Neural progenitor cell (in vitro differentiated cells): ENCODE measurements around the gene LRRC8E. TPM values are rescaled to one million over a fixed set of nuclear protein-coding genes. Genes with fewer than 3 reads are reported as not detected.

ENCODE experiments used
- DNase-seq: peaks from one replicate; pipeline ENCODE4 v3.0.0-alpha.2; 2016; ENCODE audit warnings: low spot score
- H2AFZ ChIP-seq: fragments of 200-600 bp; sonication (generic); replicated peaks from 2 replicates; pipeline ENCODE4 v1.6.1; 2016; ENCODE audit warnings: antibody characterized with exemption
- H3F3A ChIP-seq: fragments of 200-600 bp; sonication (generic); 2 replicates; pipeline ENCODE4 v1.6.1; 2016; ENCODE audit warnings: antibody characterized with exemption, low read depth
- H3K27ac ChIP-seq: fragments of 200-600 bp; sonication (generic); 2 replicates; pipeline ENCODE4 v1.5.1; 2016; ENCODE audit warnings: mild to moderate bottlenecking
- H3K27me3 ChIP-seq: fragments of 200-600 bp; sonication (generic); 2 replicates; pipeline ENCODE4 v1.6.1; 2016; ENCODE audit warnings: mild to moderate bottlenecking, moderate library complexity
- H3K36me3 ChIP-seq: fragments of 200-600 bp; sonication (generic); 2 replicates; pipeline ENCODE4 v1.5.1; 2016
- H3K4me1 ChIP-seq: fragments of 200-600 bp; sonication (generic); 2 replicates; pipeline ENCODE4 v1.6.1; 2016; ENCODE audit warnings: mixed run types
- H3K4me2 ChIP-seq: fragments of 200-600 bp; sonication (generic); 2 replicates; pipeline ENCODE4 v1.6.1; 2016
- H3K4me3 ChIP-seq: fragments of 200-600 bp; sonication (generic); 2 replicates; pipeline ENCODE4 v1.5.1; 2016
- H3K79me2 ChIP-seq: fragments of 200-600 bp; sonication (generic); 2 replicates; pipeline ENCODE4 v1.6.1; 2016; ENCODE audit warnings: low read depth
- H3K9ac ChIP-seq: fragments of 200-600 bp; sonication (generic); 2 replicates; pipeline ENCODE4 v1.6.1; 2016
- H3K9me3 ChIP-seq: fragments of 200-600 bp; sonication (generic); 2 replicates; pipeline ENCODE4 v1.5.1; 2016; ENCODE audit warnings: low read depth
- H4K20me1 ChIP-seq: fragments of 200-600 bp; sonication (generic); 2 replicates; pipeline ENCODE4 v1.6.1; 2016; ENCODE audit warnings: low read depth
- H3K27ac Mint-ChIP-seq: 3 replicates; pipeline ENCODE4 v1.8.0; 2021; ENCODE audit warnings: mixed read lengths
- H3K27me3 Mint-ChIP-seq: 2 replicates; pipeline ENCODE4 v1.8.0; 2022; ENCODE audit warnings: low read depth, mild to moderate bottlenecking, inconsistent platforms, moderate library complexity, mixed read lengths; ENCODE audit not compliant: insufficient read depth
- H3K36me3 Mint-ChIP-seq: 3 replicates; pipeline ENCODE4 v1.8.0; 2021; ENCODE audit warnings: mixed read lengths
- H3K4me1 Mint-ChIP-seq: 3 replicates; pipeline ENCODE4 v1.8.0; 2021; ENCODE audit warnings: mixed read lengths
- H3K4me3 Mint-ChIP-seq: 3 replicates; pipeline ENCODE4 v1.8.0; 2021; ENCODE audit warnings: mild to moderate bottlenecking, moderate library complexity, mixed read lengths
- H3K9me3 Mint-ChIP-seq: 3 replicates; pipeline ENCODE4 v1.8.0; 2020; ENCODE audit warnings: mixed read lengths
- EZH2 ChIP-seq: fragments of 200-600 bp; sonication (generic); IDR thresholded peaks from 2 replicates; pipeline ENCODE4 v1.6.1; 2017; ENCODE audit warnings: antibody characterized with exemption, mild to moderate bottlenecking, moderate library complexity
- EZH2phosphoT487 ChIP-seq: fragments of 200-600 bp; sonication (generic); IDR thresholded peaks from 2 replicates; pipeline ENCODE4 v1.6.1; 2017; ENCODE audit warnings: antibody characterized with exemption
- total RNA-seq: library from RNA; depleted of rRNA; stranded (reverse); fragments of >200 nt; gene quantifications from 2 replicates; pipeline ENCODE4 v1.2.3, GENCODE V29; 2015; ENCODE audit warnings: low replicate concordance
- TF ChIP-seq, protein P1 (sequence below): fragments of 200-600 bp; sonication (generic); IDR thresholded peaks from 2 replicates; pipeline ENCODE4 v1.5.1; 2017; ENCODE audit warnings: antibody characterized with exemption, mild to moderate bottlenecking

LRRC8E gene
- total RNA-seq, 1 donor from 2014 or later, result 1.2 TPM

DNA sequence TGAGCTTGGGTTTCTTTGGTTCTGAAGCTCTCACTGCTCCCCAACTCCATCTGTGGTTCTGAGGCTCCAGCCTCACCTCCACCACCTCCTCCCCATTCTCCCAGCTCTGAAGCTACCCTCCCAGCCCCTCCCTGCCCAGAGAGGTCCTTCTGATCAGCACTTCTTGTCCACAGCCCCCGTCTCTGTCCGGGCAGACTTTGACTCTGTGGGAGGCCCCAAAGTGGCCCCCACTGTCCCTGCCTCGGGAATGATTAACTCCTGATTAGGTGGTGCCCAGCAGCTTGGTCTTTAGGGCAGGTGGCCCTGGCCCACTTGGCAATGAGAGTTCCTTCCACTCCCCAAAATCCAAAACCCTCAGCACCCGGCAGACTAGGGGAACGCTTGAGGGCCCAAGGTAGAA lies 43.9 kb upstream of the LRRC8E start:
- no peaks in the 10 kb centered on the region for H3K36me3 ChIP-seq
- H3K4me1 Mint-ChIP-seq, result no peaks in the 10 kb centered on the region
- H3K4me3 ChIP-seq, result no peak overlapping the region
- no peaks in the 10 kb centered on the region for H4K20me1 ChIP-seq
- H3K9ac ChIP-seq, result no peak overlapping the region
- no peak overlapping the region for H3K27ac Mint-ChIP-seq
- H3K9me3 Mint-ChIP-seq, result no peaks in the 10 kb centered on the region
- H3F3A ChIP-seq, result peaks cover 15% of the 10 kb centered on the region
- no peak overlapping the region for H3K4me2 ChIP-seq
- H3K9me3 ChIP-seq, result no peaks in the 10 kb centered on the region
- H3K36me3 Mint-ChIP-seq, result no peaks in the 10 kb centered on the region
- H3K27me3 ChIP-seq, result no peaks in the 10 kb centered on the region
- DNase-seq, result no peak
- H3K27ac ChIP-seq, result no peak overlapping the region
- TF ChIP-seq EZH2phosphoT487 (no peak), EZH2 (no peak)
- TF ChIP-seq, protein P1, sequence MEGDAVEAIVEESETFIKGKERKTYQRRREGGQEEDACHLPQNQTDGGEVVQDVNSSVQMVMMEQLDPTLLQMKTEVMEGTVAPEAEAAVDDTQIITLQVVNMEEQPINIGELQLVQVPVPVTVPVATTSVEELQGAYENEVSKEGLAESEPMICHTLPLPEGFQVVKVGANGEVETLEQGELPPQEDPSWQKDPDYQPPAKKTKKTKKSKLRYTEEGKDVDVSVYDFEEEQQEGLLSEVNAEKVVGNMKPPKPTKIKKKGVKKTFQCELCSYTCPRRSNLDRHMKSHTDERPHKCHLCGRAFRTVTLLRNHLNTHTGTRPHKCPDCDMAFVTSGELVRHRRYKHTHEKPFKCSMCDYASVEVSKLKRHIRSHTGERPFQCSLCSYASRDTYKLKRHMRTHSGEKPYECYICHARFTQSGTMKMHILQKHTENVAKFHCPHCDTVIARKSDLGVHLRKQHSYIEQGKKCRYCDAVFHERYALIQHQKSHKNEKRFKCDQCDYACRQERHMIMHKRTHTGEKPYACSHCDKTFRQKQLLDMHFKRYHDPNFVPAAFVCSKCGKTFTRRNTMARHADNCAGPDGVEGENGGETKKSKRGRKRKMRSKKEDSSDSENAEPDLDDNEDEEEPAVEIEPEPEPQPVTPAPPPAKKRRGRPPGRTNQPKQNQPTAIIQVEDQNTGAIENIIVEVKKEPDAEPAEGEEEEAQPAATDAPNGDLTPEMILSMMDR, result no peak
- H3K27me3 Mint-ChIP-seq, result no peaks in the 10 kb centered on the region
- H3K4me3 Mint-ChIP-seq, result no peak overlapping the region
- H3K79me2 ChIP-seq, result no peaks in the 10 kb centered on the region
- H3K4me1 ChIP-seq, result no peaks in the 10 kb centered on the region
- H2AFZ ChIP-seq, result no peak overlapping the region

DNA sequence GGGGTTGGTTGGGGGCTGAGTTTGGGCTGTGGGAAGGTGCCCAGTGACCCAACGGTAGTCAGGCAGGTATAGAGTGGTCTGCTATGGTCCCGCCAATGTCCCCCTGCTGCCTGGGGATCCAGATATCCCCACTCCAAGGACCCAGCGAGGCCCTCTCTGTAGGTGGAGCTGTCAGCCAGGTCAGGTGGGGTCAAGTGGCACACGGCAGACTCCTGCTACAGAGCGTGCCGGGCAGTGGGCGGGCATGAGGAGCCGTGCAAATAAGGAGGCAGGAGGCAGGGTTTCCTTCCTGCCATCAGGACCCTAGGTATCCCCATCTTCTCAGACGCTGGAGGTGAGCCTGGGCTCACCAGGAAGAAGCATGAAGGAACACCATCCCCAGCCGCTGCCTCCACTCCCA lies 43.4 kb upstream of the LRRC8E start:
- Mint-ChIP-seq H3K27me3 (peaks cover 2% of the 10 kb centered on the region), H3K27ac (no peak overlapping the region), H3K4me3 (no peak overlapping the region), H3K36me3 (no peaks in the 10 kb centered on the region), H3K9me3 (no peaks in the 10 kb centered on the region), H3K4me1 (no peaks in the 10 kb centered on the region)
- Histone ChIP-seq H3K27ac (no peak overlapping the region), H3K9me3 (no peaks in the 10 kb centered on the region), H3K27me3 (no peaks in the 10 kb centered on the region), H3K79me2 (no peaks in the 10 kb centered on the region), H3K4me3 (no peak overlapping the region), H3K9ac (no peak overlapping the region), H3F3A (peaks cover 15% of the 10 kb centered on the region), H4K20me1 (no peaks in the 10 kb centered on the region), H3K4me2 (no peak overlapping the region), H3K36me3 (no peaks in the 10 kb centered on the region), H2AFZ (no peak overlapping the region), H3K4me1 (no peaks in the 10 kb centered on the region)
- TF ChIP-seq EZH2, result no peak
- TF ChIP-seq, protein P1, result no peak
- no peak for TF ChIP-seq EZH2phosphoT487
- no peak for DNase-seq

DNA sequence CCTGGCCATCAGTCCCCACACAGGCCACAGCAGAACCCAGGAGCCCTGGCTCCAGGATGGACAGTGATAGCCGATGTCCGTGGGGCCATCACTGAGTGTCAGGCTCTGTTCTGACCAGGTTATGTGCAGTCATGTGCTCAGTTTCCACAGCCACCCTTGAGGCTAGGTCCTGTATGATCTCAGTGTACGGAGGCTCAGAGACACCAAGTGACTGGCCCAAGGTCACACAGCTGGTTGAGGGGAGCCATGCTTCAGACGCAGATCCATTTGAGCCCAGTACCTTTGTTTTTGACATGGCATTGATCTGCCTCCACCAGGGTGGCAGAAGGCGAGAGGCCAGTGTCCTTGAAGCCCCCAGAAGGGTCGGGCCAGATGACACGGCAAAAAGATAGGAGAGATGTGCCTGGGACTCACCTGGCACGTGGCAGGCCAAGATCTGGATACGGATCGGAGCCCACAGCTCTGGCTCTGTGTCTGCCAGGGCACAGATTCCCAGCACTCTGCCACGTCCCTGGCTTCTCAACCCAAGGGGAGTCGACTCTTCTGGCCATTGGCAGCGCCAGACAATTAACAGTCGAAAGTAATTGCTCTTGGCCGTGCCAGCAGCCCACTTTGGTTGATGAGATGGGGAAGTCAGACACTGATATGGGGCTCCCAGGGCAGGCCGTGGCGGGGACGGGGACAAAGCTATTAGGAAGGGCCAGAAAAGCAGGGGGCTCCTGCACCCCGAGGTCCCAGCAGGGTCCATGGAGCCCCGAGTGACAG lies 42.7 kb upstream of the LRRC8E start:
- H3K9ac ChIP-seq, result no peak overlapping the region
- no peaks in the 10 kb centered on the region for H4K20me1 ChIP-seq
- H3K27me3 ChIP-seq, result no peaks in the 10 kb centered on the region
- Mint-ChIP-seq H3K36me3 (no peaks in the 10 kb centered on the region), H3K27me3 (peaks cover 2% of the 10 kb centered on the region), H3K9me3 (no peaks in the 10 kb centered on the region), H3K4me1 (no peaks in the 10 kb centered on the region), H3K27ac (no peak overlapping the region), H3K4me3 (no peak overlapping the region)
- no peaks in the 10 kb centered on the region for H3K79me2 ChIP-seq
- H3K4me2 ChIP-seq, result no peak overlapping the region
- H3K27ac ChIP-seq, result no peak overlapping the region
- H3F3A ChIP-seq, result peaks cover 15% of the 10 kb centered on the region
- DNase-seq, result no peak
- H2AFZ ChIP-seq, result no peak overlapping the region
- no peaks in the 10 kb centered on the region for H3K9me3 ChIP-seq
- TF ChIP-seq EZH2phosphoT487 (no peak), EZH2 (no peak)
- TF ChIP-seq, protein P1, result no peak
- H3K36me3 ChIP-seq, result no peaks in the 10 kb centered on the region
- H3K4me3 ChIP-seq, result no peak overlapping the region
- no peaks in the 10 kb centered on the region for H3K4me1 ChIP-seq
